Activated gamma-delta T cell treated with anti-CD3 and anti-CD28 coated beads, Interleukin-2, amount 50 U/mL, for 16 hours (primary cell): Measurements from ENCODE around the gene COX6B2.

Experiments used
- DNase-seq: peaks from one replicate; pipeline ENCODE4 v3.0.0-alpha.2; 2020; ENCODE audit warnings: low read depth

COX6B2 gene

GRCh38 chr19:55311797-55312196 is 42.7 kb downstream of the COX6B2 start:
- DNase-seq: no peak

- DNase-seq: no peak
These were observed 43.1 kb downstream of the COX6B2 start for GRCh38 chr19:55311397-55311796.

GRCh38 chr19:55310498-55310897 is 44.0 kb downstream of the COX6B2 start:
- DNase-seq: no peak

GRCh38 chr19:55309448-55309847 is 45.1 kb downstream of the COX6B2 start:
- DNase-seq: no peak

- DNase-seq: no peak
These were observed 46.2 kb downstream of the COX6B2 start for GRCh38 chr19:55308281-55308680.

GRCh38 chr19:55306712-55307111 is 47.8 kb downstream of the COX6B2 start:
- DNase-seq: no peak

GRCh38 chr19:55305983-55306562 is 48.4 kb downstream of the COX6B2 start:
- DNase-seq: no peak

GRCh38 chr19:55305491-55305890 is 49.0 kb downstream of the COX6B2 start:
- peak; percentile 19 for DNase-seq

- DNase-seq: no peak
These were observed 49.5 kb downstream of the COX6B2 start for GRCh38 chr19:55304980-55305379.

GRCh38 chr19:55304279-55304978 is 50.1 kb downstream of the COX6B2 start:
- no peak for DNase-seq

- DNase-seq: no peak
These were observed 51.0 kb downstream of the COX6B2 start for GRCh38 chr19:55303477-55303876.

- DNase-seq: no peak
These were observed 52.2 kb downstream of the COX6B2 start for GRCh38 chr19:55302318-55302703.

GRCh38 chr19:55301459-55302317 is 52.8 kb downstream of the COX6B2 start:
- DNase-seq: peak; percentile 96

- no peak for DNase-seq
These were observed 53.5 kb downstream of the COX6B2 start for GRCh38 chr19:55300886-55301458.

- DNase-seq: no peak
These were observed 54.5 kb downstream of the COX6B2 start for GRCh38 chr19:55299991-55300390.
